GM18907 (cell line): ENCODE results near the gene BLID.

Experiments used
- ATAC-seq: cut with Tn5 transposase; IDR thresholded peaks from one replicate; pipeline ENCODE4 v1.9.1; 2021; ENCODE audit warnings: mild to moderate bottlenecking, moderate library complexity; ENCODE audit not compliant: unreplicated experiment

The BLID gene

GRCh38 chr11:122085264-122085663, 30.8 kb downstream of the BLID start:
- no peak for ATAC-seq

- no peak for ATAC-seq
These were observed 33.8 kb downstream of the BLID start for GRCh38 chr11:122082205-122082604.

- ATAC-seq = no peak
These were observed 34.9 kb downstream of the BLID start for GRCh38 chr11:122081073-122081472.

GRCh38 chr11:122077459-122077858, 38.6 kb downstream of the BLID start:
- no peak for ATAC-seq

- no peak for ATAC-seq
These were observed 39.4 kb downstream of the BLID start for GRCh38 chr11:122076512-122077120.

GRCh38 chr11:122075016-122075415, 41.0 kb downstream of the BLID start:
- ATAC-seq = no peak

GRCh38 chr11:122074022-122074421, 42.0 kb downstream of the BLID start:
- ATAC-seq = no peak

- ATAC-seq = no peak
These were observed 44.3 kb downstream of the BLID start for GRCh38 chr11:122071709-122072202.

GRCh38 chr11:122069707-122070360, 46.2 kb downstream of the BLID start:
- ATAC-seq = no peak

GRCh38 chr11:122068837-122069236, 47.2 kb downstream of the BLID start:
- ATAC-seq = no peak

- ATAC-seq = no peak
These were observed 47.9 kb downstream of the BLID start for GRCh38 chr11:122068141-122068540.
